ENCODE measurements around the gene TRIM29. TPM values are rescaled to one million over a fixed set of nuclear protein-coding genes. Genes with fewer than 3 reads are reported as not detected.

TRIM29 gene
- total and polyA plus RNA-seq, 9 of the 15 experiments (the other 6 are each of a cell fraction or from before 2014, with no cell fraction given), result 0.08 to 1.4 (median 0.42) TPM; not detected in 2

- H3K4me3 ChIP-seq, result no peak overlapping the region
- no peaks in the 10 kb centered on the region for H3K79me2 ChIP-seq (ENCODE audit: control insufficient read depth, insufficient read depth, low read length)
- H3K4me2 ChIP-seq (ENCODE audit: insufficient read depth, low read length), result no peak overlapping the region
- no peaks in the 10 kb centered on the region for H4K20me1 ChIP-seq (replicated peaks; ENCODE audit: control insufficient read depth, insufficient read depth, low read length)
- intact Hi-C loops (cut with micrococcal nuclease) (no loop called here), in situ Hi-C loops (cut with MboI) (no loop called here)
- no TSS peak for BruUV-seq (replicated peaks)
- no peaks in the 10 kb centered on the region for H3K36me3 ChIP-seq (ENCODE audit: control insufficient read depth, insufficient read depth, low read length)
- H3K9ac ChIP-seq (ENCODE audit: insufficient read depth in 1 of 2, low read depth in 2 of 2, low read length in 2 of 2), result no peak overlapping the region
- no peak overlapping the region for H2AFZ ChIP-seq (ENCODE audit: low read depth, low read length)
- no peak for TF ChIP-seq ZNF274 (IDR thresholded peaks at IDR 0.05; ENCODE audit: borderline replicate concordance, low read depth, low read length)
- TF ChIP-seq ZNF354B (CRISPR knock-in tag; IDR thresholded peaks at IDR 0.05), result no peak
- no peak for TF ChIP-seq JUNB (CRISPR knock-in tag; conservative IDR thresholded peaks at IDR 0.05)
- no peak for TF ChIP-seq DLX4 (CRISPR knock-in tag; IDR thresholded peaks at IDR 0.05)
- TF ChIP-seq, protein P1, sequence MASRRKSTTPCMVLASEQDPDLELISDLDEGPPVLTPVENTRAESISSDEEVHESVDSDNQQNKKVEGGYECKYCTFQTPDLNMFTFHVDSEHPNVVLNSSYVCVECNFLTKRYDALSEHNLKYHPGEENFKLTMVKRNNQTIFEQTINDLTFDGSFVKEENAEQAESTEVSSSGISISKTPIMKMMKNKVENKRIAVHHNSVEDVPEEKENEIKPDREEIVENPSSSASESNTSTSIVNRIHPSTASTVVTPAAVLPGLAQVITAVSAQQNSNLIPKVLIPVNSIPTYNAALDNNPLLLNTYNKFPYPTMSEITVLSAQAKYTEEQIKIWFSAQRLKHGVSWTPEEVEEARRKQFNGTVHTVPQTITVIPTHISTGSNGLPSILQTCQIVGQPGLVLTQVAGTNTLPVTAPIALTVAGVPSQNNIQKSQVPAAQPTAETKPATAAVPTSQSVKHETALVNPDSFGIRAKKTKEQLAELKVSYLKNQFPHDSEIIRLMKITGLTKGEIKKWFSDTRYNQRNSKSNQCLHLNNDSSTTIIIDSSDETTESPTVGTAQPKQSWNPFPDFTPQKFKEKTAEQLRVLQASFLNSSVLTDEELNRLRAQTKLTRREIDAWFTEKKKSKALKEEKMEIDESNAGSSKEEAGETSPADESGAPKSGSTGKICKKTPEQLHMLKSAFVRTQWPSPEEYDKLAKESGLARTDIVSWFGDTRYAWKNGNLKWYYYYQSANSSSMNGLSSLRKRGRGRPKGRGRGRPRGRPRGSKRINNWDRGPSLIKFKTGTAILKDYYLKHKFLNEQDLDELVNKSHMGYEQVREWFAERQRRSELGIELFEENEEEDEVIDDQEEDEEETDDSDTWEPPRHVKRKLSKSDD (conservative IDR thresholded peaks at IDR 0.05; ENCODE audit: low read length), result no peak
- no peak for TF ChIP-seq ZBTB17 (CRISPR knock-in tag; IDR thresholded peaks at IDR 0.05)
- no peak for TF ChIP-seq L3MBTL2 (IDR thresholded peaks at IDR 0.05)
- no peak for TF ChIP-seq ZNF75A (CRISPR knock-in tag; IDR thresholded peaks at IDR 0.05)
- no peak for TF ChIP-seq FOXA1 (IDR thresholded peaks at IDR 0.05; ENCODE audit: borderline replicate concordance)
- TF ChIP-seq ZBTB1 (CRISPR knock-in tag; IDR thresholded peaks at IDR 0.05; ENCODE audit: borderline replicate concordance, low read depth), result no peak
- no peak for TF ChIP-seq EWSR1 (IDR thresholded peaks at IDR 0.05; ENCODE audit: borderline replicate concordance, low read depth, partially characterized antibody)
- no peak for TF ChIP-seq SMARCA4 (IDR thresholded peaks at IDR 0.05)
- TF ChIP-seq, protein P2, sequence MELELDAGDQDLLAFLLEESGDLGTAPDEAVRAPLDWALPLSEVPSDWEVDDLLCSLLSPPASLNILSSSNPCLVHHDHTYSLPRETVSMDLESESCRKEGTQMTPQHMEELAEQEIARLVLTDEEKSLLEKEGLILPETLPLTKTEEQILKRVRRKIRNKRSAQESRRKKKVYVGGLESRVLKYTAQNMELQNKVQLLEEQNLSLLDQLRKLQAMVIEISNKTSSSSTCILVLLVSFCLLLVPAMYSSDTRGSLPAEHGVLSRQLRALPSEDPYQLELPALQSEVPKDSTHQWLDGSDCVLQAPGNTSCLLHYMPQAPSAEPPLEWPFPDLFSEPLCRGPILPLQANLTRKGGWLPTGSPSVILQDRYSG (tag; conservative IDR thresholded peaks at IDR 0.05; ENCODE audit: low read depth), result no peak
- no peak for TF ChIP-seq MED1 (CRISPR knock-in tag; IDR thresholded peaks at IDR 0.05; ENCODE audit: borderline replicate concordance)
- TF ChIP-seq XRCC5 (IDR thresholded peaks at IDR 0.05; ENCODE audit: low read depth, low read length), result no peak
- no peak overlapping the region for H3K27ac ChIP-seq (ENCODE audit: extremely low read depth, low read depth, low read length)
- H3K4me1 ChIP-seq (replicated peaks in 1 of 2; ENCODE audit: control insufficient read depth in 2 of 2, insufficient read depth in 2 of 2, low read length in 2 of 2), result no peaks in the 10 kb centered on the region
- POLR2A ChIA-PET, result no interaction called here
- CTCF ChIA-PET (ENCODE audit: low intra/inter-chr PET ratio), result no interaction called here
- FAIRE-seq (no peak), ATAC-seq (no peak), DNase-seq (ENCODE audit: extremely low read depth in 1 of 4, low spot score in 3 of 4) (no peak)
- H3K9me1 ChIP-seq (ENCODE audit: control insufficient read depth, insufficient read depth, low read length), result no peaks in the 10 kb centered on the region
- H3K27me3 ChIP-seq (ENCODE audit: control insufficient read depth in 2 of 2, insufficient read depth in 2 of 2, low read length in 2 of 2), result peaks cover 0 to 4% of the 10 kb centered on the region in 2 experiments; a peak in 3 of 5 replicates
- H3K9me3 ChIP-seq (replicated peaks; ENCODE audit: control insufficient read depth, insufficient read depth, low read depth, low read length), result no peaks in the 10 kb centered on the region
- 0% methylated on average over 2 of the region's 2 CpGs for WGBS (ENCODE audit: insufficient coverage, low coverage, missing lambda C conversion rate)
These were observed 15.3 kb upstream of the TRIM29 start for GRCh38 chr11:120153221-120153620.
